HEK293T (cell line): ENCODE measurements around the gene ZNF622.

Experiments used
- CTCF ChIA-PET: fragments of 350-600 bp; formaldehyde crosslinking; extraction: SDS; loops from one replicate; lab custom pipeline; 2021; ENCODE audit warnings: antibody characterized with exemption, inconsistent platforms; lab: Yijun Ruan, JAX
- POLR2A ChIA-PET: fragments of 350-600 bp; formaldehyde crosslinking; extraction: SDS; loops from one replicate; lab custom pipeline; 2020; ENCODE audit warnings: antibody characterized with exemption, inconsistent platforms; lab: Yijun Ruan, JAX
- DNase-seq: peaks from one replicate; pipeline ENCODE4 v3.0.0; 2012; ENCODE audit warnings: mixed read lengths; ENCODE audit errors: extremely low spot score
- ARNT ChIP-seq: fragments of 450-650 bp; IDR thresholded peaks from 2 replicates; pipeline ENCODE4 v1.6.1; 2017; ENCODE audit warnings: mild to moderate bottlenecking
- BHLHE40 ChIP-seq: fragments of 450-650 bp; IDR thresholded peaks from 2 replicates; pipeline ENCODE4 v1.6.1; 2016; ENCODE audit warnings: mild to moderate bottlenecking, moderate library complexity, borderline replicate concordance
- CTBP1 ChIP-seq: fragments of 450-650 bp; IDR thresholded peaks from 2 replicates; pipeline ENCODE4 v1.6.1; 2016; ENCODE audit warnings: borderline replicate concordance
- ELF4 ChIP-seq: fragments of 450-650 bp; IDR thresholded peaks from 2 replicates; pipeline ENCODE4 v1.6.1; 2017; ENCODE audit warnings: antibody characterized with exemption
- FOXA1 ChIP-seq: fragments of 450-650 bp; IDR thresholded peaks from 2 replicates; pipeline ENCODE4 v1.6.1; 2016; ENCODE audit warnings: mild to moderate bottlenecking
- FOXK2 ChIP-seq: fragments of 450-650 bp; IDR thresholded peaks from 2 replicates; pipeline ENCODE4 v1.6.1; 2016; ENCODE audit warnings: mild to moderate bottlenecking
- FOXM1 ChIP-seq: fragments of 450-650 bp; IDR thresholded peaks from 2 replicates; pipeline ENCODE4 v1.6.1; 2017; ENCODE audit warnings: mild to moderate bottlenecking, borderline replicate concordance
- HDGF ChIP-seq: fragments of 450-650 bp; IDR thresholded peaks from 2 replicates; pipeline ENCODE4 v1.6.1; 2017; ENCODE audit warnings: antibody characterized with exemption, borderline replicate concordance
- L3MBTL2 ChIP-seq: fragments of 450-650 bp; conservative IDR thresholded peaks from 2 replicates; pipeline ENCODE4 v1.6.1; 2016; ENCODE audit warnings: mild to moderate bottlenecking
- LEF1 ChIP-seq: fragments of 450-650 bp; IDR thresholded peaks from 2 replicates; pipeline ENCODE4 v1.6.1; 2017; ENCODE audit warnings: mild to moderate bottlenecking, borderline replicate concordance
- NFRKB ChIP-seq: fragments of 450-650 bp; IDR thresholded peaks from 2 replicates; pipeline ENCODE4 v1.6.1; 2016; ENCODE audit warnings: mild to moderate bottlenecking, moderate library complexity
- SP1 ChIP-seq: fragments of 450-650 bp; IDR thresholded peaks from 2 replicates; pipeline ENCODE4 v1.6.1; 2017
- SUZ12 ChIP-seq: fragments of 450-650 bp; IDR thresholded peaks from 2 replicates; pipeline ENCODE4 v1.6.1; 2016; ENCODE audit warnings: mild to moderate bottlenecking
- TARDBP ChIP-seq: fragments of 450-650 bp; IDR thresholded peaks from 2 replicates; pipeline ENCODE4 v1.6.1; 2016
- ZNF384 ChIP-seq: fragments of 450-650 bp; IDR thresholded peaks from 2 replicates; pipeline ENCODE4 v1.6.1; 2016
- TF ChIP-seq, protein P1 (sequence below): fragments of 450-650 bp; IDR thresholded peaks from 2 replicates; pipeline ENCODE4 v1.6.1; 2016

ZNF622 gene

GRCh38 chr5:16490911-16491310 is 25.3 kb upstream of the ZNF622 start:
- ChIA-PET CTCF (interaction anchor here (1.3 to 1.6 kb wide), 2 partner anchors 76 to 699 kb away, joined by 3 to 8 read pairs; no protein-coding TSS in a partner anchor), POLR2A (no interaction called here)
- DNase-seq: no peak

GRCh38 chr5:16489322-16489791 is 23.8 kb upstream of the ZNF622 start:
- peak; percentile 27 for DNase-seq
- TF ChIP-seq FOXA1: no peak
- TF ChIP-seq ZNF384: no peak
- no peak for TF ChIP-seq NFRKB
- TF ChIP-seq SP1: no peak
- TF ChIP-seq, protein P1, sequence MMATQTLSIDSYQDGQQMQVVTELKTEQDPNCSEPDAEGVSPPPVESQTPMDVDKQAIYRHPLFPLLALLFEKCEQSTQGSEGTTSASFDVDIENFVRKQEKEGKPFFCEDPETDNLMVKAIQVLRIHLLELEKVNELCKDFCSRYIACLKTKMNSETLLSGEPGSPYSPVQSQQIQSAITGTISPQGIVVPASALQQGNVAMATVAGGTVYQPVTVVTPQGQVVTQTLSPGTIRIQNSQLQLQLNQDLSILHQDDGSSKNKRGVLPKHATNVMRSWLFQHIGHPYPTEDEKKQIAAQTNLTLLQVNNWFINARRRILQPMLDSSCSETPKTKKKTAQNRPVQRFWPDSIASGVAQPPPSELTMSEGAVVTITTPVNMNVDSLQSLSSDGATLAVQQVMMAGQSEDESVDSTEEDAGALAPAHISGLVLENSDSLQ: no peak
- TF ChIP-seq SUZ12: no peak
- no peak for TF ChIP-seq L3MBTL2
- ChIA-PET POLR2A (no interaction called here), CTCF (interaction anchor here (0.6 to 1.6 kb wide), 13 partner anchors 11 to 701 kb away, joined by 3 to 8 read pairs (median 4); no protein-coding TSS in a partner anchor)

More at GRCh38 chr5:16490911-16491310, 25.3 kb upstream of the ZNF622 start:
- no peak for TF ChIP-seq ARNT
- TF ChIP-seq ELF4: no peak
- no peak for TF ChIP-seq LEF1
- TF ChIP-seq SP1: no peak
- TF ChIP-seq NFRKB: no peak
- no peak for TF ChIP-seq FOXM1
- no peak for TF ChIP-seq BHLHE40
- no peak for TF ChIP-seq FOXA1
- TF ChIP-seq CTBP1: no peak
- TF ChIP-seq, protein P1: no peak
- no peak for TF ChIP-seq TARDBP

GRCh38 chr5:16487456-16487855 is 21.9 kb upstream of the ZNF622 start:
- ChIA-PET POLR2A (no interaction called here), CTCF (interaction anchor here (1.3 kb wide), 1 partner anchor 23 kb away, joined by 3 read pairs; no protein-coding TSS in a partner anchor)
- DNase-seq: no peak
- no peak for TF ChIP-seq LEF1
- no peak for TF ChIP-seq FOXA1

DNA sequence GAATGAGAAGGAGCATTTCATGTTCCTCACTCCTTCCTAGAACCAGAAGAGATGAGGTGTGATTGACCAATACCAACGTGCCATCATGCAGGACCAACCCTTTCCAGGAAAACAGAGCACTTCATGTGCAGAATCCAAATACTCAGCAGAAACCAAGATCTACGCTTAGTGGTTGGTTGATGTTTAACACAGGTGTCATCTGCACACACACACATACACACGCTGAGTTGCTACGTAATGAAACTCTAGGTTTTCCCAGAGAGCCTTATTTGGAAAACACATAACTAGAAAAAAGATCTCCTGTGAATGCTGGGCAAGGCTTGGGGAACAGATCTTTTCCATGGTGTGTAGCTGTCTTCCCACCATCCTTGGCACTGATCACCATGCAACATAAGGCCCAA is 21.1 kb upstream of the ZNF622 start:
- DNase-seq: no peak
- CTCF ChIA-PET: no interaction called here
- POLR2A ChIA-PET: no interaction called here
- TF ChIP-seq ZNF384 (no peak), FOXK2 (no peak), CTBP1 (no peak), ARNT (no peak), NFRKB (no peak), SUZ12 (no peak), SP1 (no peak), HDGF (no peak), BHLHE40 (no peak), L3MBTL2 (no peak), LEF1 (no peak), FOXA1 (no peak), TARDBP (no peak), FOXM1 (no peak), ELF4 (no peak)
- TF ChIP-seq, protein P1: no peak

DNA sequence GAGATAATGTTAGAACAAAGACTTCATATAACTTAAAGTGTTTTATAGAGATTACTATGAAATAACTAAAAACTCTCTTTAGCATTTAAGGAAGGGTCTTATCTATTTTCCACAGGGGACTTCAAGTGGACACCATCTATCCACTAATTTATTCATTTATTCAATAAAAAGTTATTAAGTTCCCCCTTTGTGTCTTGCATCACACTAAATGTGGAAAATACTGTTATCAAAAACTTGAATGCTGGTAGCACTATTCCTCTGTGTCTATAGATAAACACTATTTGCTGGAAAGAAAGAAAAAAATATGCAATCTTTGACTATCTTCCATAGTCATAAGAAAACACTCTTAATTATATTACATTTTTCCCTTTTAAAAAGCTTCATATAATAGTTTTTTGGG is 20.1 kb upstream of the ZNF622 start:
- no peak for TF ChIP-seq HDGF
- POLR2A ChIA-PET: no interaction called here
- DNase-seq: no peak
- CTCF ChIA-PET: interaction anchor here (1.1 kb wide), 1 partner anchor 67 kb away, joined by 3 read pairs; no protein-coding TSS in a partner anchor

DNA sequence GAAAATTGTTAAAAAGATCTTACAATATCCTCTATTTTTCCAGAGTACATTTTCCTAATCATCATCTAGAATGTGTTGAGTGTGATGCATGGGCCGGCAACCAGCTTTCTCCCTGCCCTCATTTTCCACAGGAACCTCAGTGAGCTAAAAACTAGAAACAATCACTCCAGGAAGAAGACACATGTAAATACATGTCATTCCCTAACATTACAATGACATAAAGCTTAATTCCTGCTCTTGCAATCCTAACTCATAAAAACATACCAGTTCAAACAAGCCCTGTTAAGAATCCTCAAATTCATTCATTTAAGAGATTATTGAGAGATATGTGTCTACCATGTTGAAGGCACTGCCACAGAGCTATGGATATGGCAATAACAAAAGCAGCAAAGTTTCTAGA is 18.5 kb upstream of the ZNF622 start:
- DNase-seq: no peak
- TF ChIP-seq BHLHE40 (no peak), FOXM1 (no peak), HDGF (no peak), ZNF384 (no peak), SP1 (no peak), SUZ12 (no peak), CTBP1 (no peak), FOXK2 (no peak), ELF4 (no peak), ARNT (no peak), TARDBP (no peak), FOXA1 (no peak)
- CTCF ChIA-PET: interaction anchor here (0.6 kb wide), 1 partner anchor 706 kb away, joined by 4 read pairs; no protein-coding TSS in a partner anchor
- POLR2A ChIA-PET: no interaction called here

DNA sequence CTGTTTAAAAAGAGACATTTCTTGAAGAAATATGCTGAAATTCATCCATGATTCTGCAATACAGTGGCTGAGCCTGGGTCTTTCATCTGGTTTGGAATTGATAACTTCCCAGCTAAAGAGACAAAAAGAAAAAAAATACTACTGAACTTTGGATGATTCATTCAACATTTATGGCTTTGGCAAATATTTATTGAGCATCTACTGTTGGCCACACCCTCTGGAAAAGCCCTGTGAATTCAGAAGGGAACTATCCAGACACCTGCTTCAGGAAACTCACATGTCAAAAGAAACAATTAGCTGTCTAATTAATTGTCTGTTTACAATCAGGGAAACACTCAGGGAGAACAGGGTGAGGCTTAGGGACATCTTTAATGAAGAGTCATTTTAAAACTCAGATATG is 17.8 kb upstream of the ZNF622 start:
- no peak for DNase-seq
- ChIA-PET POLR2A (no interaction called here), CTCF (interaction anchor here (0.6 to 0.7 kb wide), 2 partner anchors 15 to 394 kb away, joined by 3 read pairs; no protein-coding TSS in a partner anchor)
- TF ChIP-seq NFRKB (no peak), LEF1 (no peak), CTBP1 (no peak), HDGF (no peak), FOXK2 (no peak)
